Osteocyte (in vitro differentiated cells): ENCODE measurements around the gene C3orf22. TPM values are rescaled to one million over a fixed set of nuclear protein-coding genes. Genes with fewer than 3 reads are reported as not detected.

Experiments
- DNase-seq: peaks from one replicate; pipeline ENCODE4 v3.0.0; 2021; ENCODE audit warnings: mixed read lengths; ENCODE audit not compliant: unreplicated experiment; ENCODE audit errors: extremely low spot score
- H3K27ac Mint-ChIP-seq: one replicate; pipeline ENCODE4 v1.8.0; 2021; ENCODE audit warnings: mild to moderate bottlenecking, mixed read lengths; ENCODE audit not compliant: unreplicated experiment
- H3K27me3 Mint-ChIP-seq: one replicate; pipeline ENCODE4 v1.8.0; 2021; ENCODE audit warnings: mixed read lengths; ENCODE audit not compliant: unreplicated experiment
- H3K36me3 Mint-ChIP-seq: one replicate; pipeline ENCODE4 v1.8.0; 2021; ENCODE audit warnings: mixed read lengths; ENCODE audit not compliant: unreplicated experiment
- H3K4me1 Mint-ChIP-seq: one replicate; pipeline ENCODE4 v1.8.0; 2021; ENCODE audit warnings: mixed read lengths; ENCODE audit not compliant: unreplicated experiment
- H3K4me3 Mint-ChIP-seq: one replicate; pipeline ENCODE4 v1.8.0; 2021; ENCODE audit warnings: mild to moderate bottlenecking, moderate library complexity, mixed read lengths; ENCODE audit not compliant: unreplicated experiment
- H3K9me3 Mint-ChIP-seq: one replicate; pipeline ENCODE4 v1.8.0; 2021; ENCODE audit warnings: mixed read lengths; ENCODE audit not compliant: unreplicated experiment
- CTCF ChIP-seq: fragments of 200-600 bp; sonication (generic); IDR thresholded peaks from 2 replicates; pipeline ENCODE4 v1.5.0; 2021; ENCODE audit warnings: antibody characterized with exemption, mild to moderate bottlenecking, moderate library complexity
- total RNA-seq: library from RNA; stranded (reverse); gene quantifications from 2 replicates; pipeline ENCODE4 v1.2.1, GENCODE V29; 2021

C3orf22 gene
- total RNA-seq, 1 donor from 2014 or later = not detected

- Mint-ChIP-seq H3K9me3 (no peaks in the 10 kb centered on the region), H3K4me1 (no peaks in the 10 kb centered on the region), H3K36me3 (no peaks in the 10 kb centered on the region), H3K4me3 (no peak overlapping the region), H3K27ac (no peak overlapping the region), H3K27me3 (peaks cover 14% of the 10 kb centered on the region)
- TF ChIP-seq CTCF = no peak
- no peak for DNase-seq
Measured at GRCh38 chr3:126501054-126501453, 57.7 kb downstream of the C3orf22 start.

- no peak overlapping the region for H3K4me3 Mint-ChIP-seq
- H3K9me3 Mint-ChIP-seq = no peaks in the 10 kb centered on the region
- H3K27ac Mint-ChIP-seq = no peak overlapping the region
- H3K27me3 Mint-ChIP-seq = peaks cover 10% of the 10 kb centered on the region
- TF ChIP-seq CTCF = no peak
- H3K36me3 Mint-ChIP-seq = no peaks in the 10 kb centered on the region
- DNase-seq = no peak
- H3K4me1 Mint-ChIP-seq = no peaks in the 10 kb centered on the region
Measured at GRCh38 chr3:126500016-126500415, 58.7 kb downstream of the C3orf22 start.

Other genes with a start within 250 kb of the C3orf22 start
- gene KLF15, start 201.5 kb downstream of the C3orf22 start, total RNA-seq = 5.7 and 7.2 TPM in 2 replicates
- gene CFAP100, start 164.0 kb downstream of the C3orf22 start, total RNA-seq = not detected in 2 replicates
- gene ZXDC, start 83.0 kb downstream of the C3orf22 start, total RNA-seq = 30.7 and 31.8 TPM in 2 replicates
- gene UROC1, start 41.2 kb downstream of the C3orf22 start, total RNA-seq = not detected in 2 replicates
- not detected in 2 replicates for gene CHST13, start 34.8 kb downstream of the C3orf22 start, total RNA-seq
- gene TXNRD3, start 96.2 kb upstream of the C3orf22 start, total RNA-seq = 16.9 and 17.6 TPM in 2 replicates
- 13.1 and 13.9 TPM in 2 replicates for gene CHCHD6, start 145.3 kb upstream of the C3orf22 start, total RNA-seq